Activated CD8-positive, alpha-beta T cell treated with anti-CD3 and anti-CD28 coated beads for 36 hours (primary cell): Measurements from ENCODE around the gene SLC9A3. TPM values are rescaled to one million over a fixed set of nuclear protein-coding genes. Genes with fewer than 3 reads are reported as not detected.

Experiments
- ATAC-seq: fragments of 200-7000 bp; cut with Tn5 transposase; one replicate; pipeline ENCODE4 v1.10.0; 2021; ENCODE audit warnings: mild to moderate bottlenecking, moderate library complexity
- CTCF ChIA-PET: fragments of 350-600 bp; sonication (Branson Sonifier 250); formaldehyde crosslinking; loops from one replicate; lab custom pipeline; 2021; ENCODE audit warnings: antibody characterized with exemption; lab: Charles Lee
- POLR2A ChIA-PET: fragments of 350-600 bp; sonication (Branson Sonifier 250); formaldehyde crosslinking; loops from one replicate; lab custom pipeline; 2021; ENCODE audit warnings: antibody characterized with exemption; lab: Charles Lee
- DNase-seq: peaks from one replicate; pipeline ENCODE4 v3.0.0-alpha.2; 2020
- H3K27ac Mint-ChIP-seq: one replicate; pipeline ENCODE4 v1.8.0; 2021; ENCODE audit warnings: mild to moderate bottlenecking, mixed read lengths
- H3K27me3 Mint-ChIP-seq: one replicate; pipeline ENCODE4 v1.8.0; 2021; ENCODE audit warnings: mixed read lengths
- H3K36me3 Mint-ChIP-seq: one replicate; pipeline ENCODE4 v1.8.0; 2021; ENCODE audit warnings: low read depth, mixed read lengths
- H3K4me1 Mint-ChIP-seq: one replicate; pipeline ENCODE4 v1.8.0; 2021; ENCODE audit warnings: low read depth, mixed read lengths
- H3K4me3 Mint-ChIP-seq: one replicate; pipeline ENCODE4 v1.8.0; 2021; ENCODE audit warnings: mild to moderate bottlenecking, moderate library complexity, mixed read lengths
- H3K9me3 Mint-ChIP-seq: one replicate; pipeline ENCODE4 v1.8.0; 2021; ENCODE audit warnings: mixed read lengths
- intact Hi-C: fragments of 100-400 bp; cut with micrococcal nuclease; formaldehyde crosslinking; loops from one replicate; pipeline ENCODE4 v1.10.0; 2022
- total RNA-seq, 2 experiments: library from RNA; stranded (reverse); gene quantifications; one replicate each; pipeline ENCODE4 v1.2.3, GENCODE V29; 2021
- TF ChIP-seq, protein P1 (sequence below): fragments of 200-600 bp; IDR thresholded peaks from one replicate; pipeline ENCODE4 v1.8.0; 2022; ENCODE audit warnings: antibody characterized with exemption, mild to moderate bottlenecking

SLC9A3 gene
- total RNA-seq: 1 to 10 TPM; 3.2 to 3.3 TPM

DNA sequence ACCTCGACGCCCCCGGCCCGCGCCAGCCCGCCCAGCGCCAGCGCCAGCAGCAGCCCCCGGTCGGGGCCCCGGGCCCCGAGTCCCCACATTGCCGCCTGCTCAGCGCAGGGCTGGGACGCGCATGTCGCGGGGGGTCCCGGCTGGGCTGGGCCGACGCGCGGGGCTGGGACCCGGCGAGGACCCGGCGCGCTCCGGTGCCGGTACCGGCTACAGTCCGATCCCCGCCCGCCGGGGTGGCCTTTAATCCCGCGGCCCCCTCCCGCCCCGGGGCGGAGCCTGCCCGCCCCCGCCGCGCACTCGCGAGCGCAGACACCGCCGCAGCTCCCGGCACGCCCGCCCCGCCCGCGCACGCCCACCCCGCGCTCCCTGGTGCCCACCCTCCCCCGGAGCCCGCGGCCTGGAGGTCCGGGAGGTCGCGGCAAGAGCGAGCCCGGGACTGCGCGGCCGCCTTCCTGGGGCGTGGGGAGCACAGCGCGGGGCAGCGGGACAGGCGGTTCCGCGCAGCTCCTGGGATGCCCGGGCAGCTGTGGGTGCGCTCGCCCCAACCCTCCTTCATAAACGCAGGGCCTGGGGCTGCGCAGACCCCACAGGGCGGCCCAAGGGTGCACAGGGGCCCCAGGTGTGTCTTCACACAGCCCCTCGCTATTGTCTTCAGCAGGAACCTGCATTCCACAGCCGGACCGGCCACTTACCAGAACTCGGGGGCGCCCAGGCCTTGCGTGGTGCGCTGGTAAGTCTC lies at the start of gene SLC9A3:
Gene SLC9A3 (minus strand): TSS at position 216 of the 739 bp plus-strand sequence.
- H3K36me3 Mint-ChIP-seq: no peaks in the 10 kb centered on the region
- no peaks in the 10 kb centered on the region for H3K9me3 Mint-ChIP-seq
- CTCF ChIA-PET: no interaction called here
- peaks cover 56% of the 10 kb centered on the region for H3K27me3 Mint-ChIP-seq
- TF ChIP-seq, protein P1, sequence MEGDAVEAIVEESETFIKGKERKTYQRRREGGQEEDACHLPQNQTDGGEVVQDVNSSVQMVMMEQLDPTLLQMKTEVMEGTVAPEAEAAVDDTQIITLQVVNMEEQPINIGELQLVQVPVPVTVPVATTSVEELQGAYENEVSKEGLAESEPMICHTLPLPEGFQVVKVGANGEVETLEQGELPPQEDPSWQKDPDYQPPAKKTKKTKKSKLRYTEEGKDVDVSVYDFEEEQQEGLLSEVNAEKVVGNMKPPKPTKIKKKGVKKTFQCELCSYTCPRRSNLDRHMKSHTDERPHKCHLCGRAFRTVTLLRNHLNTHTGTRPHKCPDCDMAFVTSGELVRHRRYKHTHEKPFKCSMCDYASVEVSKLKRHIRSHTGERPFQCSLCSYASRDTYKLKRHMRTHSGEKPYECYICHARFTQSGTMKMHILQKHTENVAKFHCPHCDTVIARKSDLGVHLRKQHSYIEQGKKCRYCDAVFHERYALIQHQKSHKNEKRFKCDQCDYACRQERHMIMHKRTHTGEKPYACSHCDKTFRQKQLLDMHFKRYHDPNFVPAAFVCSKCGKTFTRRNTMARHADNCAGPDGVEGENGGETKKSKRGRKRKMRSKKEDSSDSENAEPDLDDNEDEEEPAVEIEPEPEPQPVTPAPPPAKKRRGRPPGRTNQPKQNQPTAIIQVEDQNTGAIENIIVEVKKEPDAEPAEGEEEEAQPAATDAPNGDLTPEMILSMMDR: no peak
- POLR2A ChIA-PET: interaction anchor here (0.6 kb wide), 1 partner anchor 236 kb away, joined by 3 read pairs; no protein-coding TSS in a partner anchor
- H3K4me3 Mint-ChIP-seq: no peak within 1 kb of the TSS
- no peak within 1 kb of the TSS for H3K27ac Mint-ChIP-seq
- intact Hi-C loops: no loop called here
- H3K4me1 Mint-ChIP-seq: peaks cover 33% of the 10 kb centered on the region
- ATAC-seq (no peak), DNase-seq (no peak)

DNA sequence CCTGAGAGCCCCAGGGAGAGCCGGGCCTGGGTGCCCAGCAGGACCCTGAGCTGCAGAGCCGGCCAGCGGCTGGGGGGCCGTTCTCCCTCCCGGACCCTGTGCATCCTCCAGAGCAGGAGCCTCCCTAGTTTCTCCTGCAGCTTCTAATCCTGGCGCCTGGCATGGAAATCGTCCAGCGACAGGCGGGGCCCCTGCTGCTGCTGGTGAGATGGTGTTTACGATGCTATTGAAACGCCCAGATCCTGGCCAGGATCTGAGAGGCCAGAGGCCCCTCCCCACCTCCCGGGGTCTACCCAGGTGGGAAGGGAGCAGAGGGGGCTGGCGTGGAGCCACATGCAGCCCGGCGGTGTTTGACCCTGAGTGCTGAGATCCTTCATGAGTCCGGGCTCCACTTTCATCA lies 49.7 kb upstream of the SLC9A3 start:
- ChIA-PET POLR2A (no interaction called here), CTCF (interaction anchor here (0.6 to 1.2 kb wide), 2 partner anchors 257 to 279 kb away, joined by 3 to 4 read pairs; no protein-coding TSS in a partner anchor)
- Mint-ChIP-seq H3K4me3 (no peak overlapping the region), H3K9me3 (peaks cover 4% of the 10 kb centered on the region), H3K27ac (no peak overlapping the region), H3K36me3 (peaks cover 3% of the 10 kb centered on the region), H3K27me3 (peaks cover 23% of the 10 kb centered on the region), H3K4me1 (no peaks in the 10 kb centered on the region)
- DNase-seq: no peak
- intact Hi-C loops: no loop called here
- no peak for ATAC-seq
- TF ChIP-seq, protein P1: no peak

DNA sequence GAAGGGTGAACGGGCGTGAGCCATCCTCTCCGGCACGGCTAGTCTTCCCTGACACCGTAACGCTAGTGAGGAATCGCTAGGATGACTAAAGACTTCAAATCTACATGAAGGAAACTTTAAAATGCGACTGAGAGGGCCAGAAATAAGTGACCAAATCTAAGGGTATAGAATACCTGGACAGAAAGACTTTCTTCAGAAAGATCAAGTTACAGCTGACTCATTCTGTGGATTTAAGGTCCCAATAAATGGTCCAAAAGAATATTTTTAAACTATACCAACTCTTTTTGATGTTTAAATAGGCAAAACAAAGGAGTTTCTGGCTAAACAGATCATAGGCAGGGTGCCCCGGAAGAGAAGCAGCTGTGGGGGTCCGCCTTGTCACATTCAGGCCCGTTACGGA lies 49.0 kb upstream of the SLC9A3 start:
- peaks cover 22% of the 10 kb centered on the region for H3K27me3 Mint-ChIP-seq
- no peak overlapping the region for H3K4me3 Mint-ChIP-seq
- TF ChIP-seq, protein P1: no peak
- POLR2A ChIA-PET: no interaction called here
- intact Hi-C loops: no loop called here
- CTCF ChIA-PET: interaction anchor here (0.6 to 1.3 kb wide), 3 partner anchors 97 to 257 kb away, joined by 3 to 4 read pairs (median 3); no protein-coding TSS in a partner anchor
- peaks cover 4% of the 10 kb centered on the region for H3K9me3 Mint-ChIP-seq
- no peak for ATAC-seq
- peaks cover 3% of the 10 kb centered on the region for H3K36me3 Mint-ChIP-seq
- H3K27ac Mint-ChIP-seq: no peak overlapping the region
- no peak for DNase-seq
- no peaks in the 10 kb centered on the region for H3K4me1 Mint-ChIP-seq

DNA sequence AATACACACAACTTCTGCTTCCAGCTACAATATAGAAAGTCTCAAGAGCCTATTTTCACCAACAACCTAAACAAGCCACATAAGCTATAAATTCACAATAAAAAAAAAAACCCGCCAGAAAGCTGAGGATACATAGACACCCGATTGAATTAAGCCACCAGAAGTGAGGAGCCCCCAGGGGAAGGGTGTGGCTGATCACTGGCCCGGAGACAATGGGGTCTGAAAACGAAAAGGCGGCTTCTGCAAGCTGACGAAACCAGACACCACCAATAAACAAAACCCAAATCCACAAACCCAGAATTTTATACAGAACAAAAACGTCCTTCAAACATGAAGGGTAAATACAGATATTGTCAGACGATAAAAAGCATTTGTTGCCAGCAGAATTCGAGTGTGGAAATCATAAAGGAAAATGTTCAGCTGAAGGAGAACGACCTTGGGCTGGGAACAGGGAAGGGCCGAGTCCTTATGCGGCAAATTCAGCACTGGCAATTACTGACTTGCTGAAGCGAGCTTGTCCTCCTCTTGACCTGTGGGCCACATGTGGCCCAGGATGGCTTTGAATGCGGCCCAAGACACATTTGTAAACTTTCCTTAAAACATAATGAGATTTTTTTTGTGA lies 48.3 kb upstream of the SLC9A3 start:
- ATAC-seq (no peak), DNase-seq (no peak)
- TF ChIP-seq, protein P1: no peak
- Mint-ChIP-seq H3K27ac (no peak overlapping the region), H3K4me1 (no peaks in the 10 kb centered on the region), H3K27me3 (peaks cover 23% of the 10 kb centered on the region), H3K36me3 (peaks cover 3% of the 10 kb centered on the region), H3K4me3 (no peak overlapping the region), H3K9me3 (peaks cover 4% of the 10 kb centered on the region)
- intact Hi-C loops: no loop called here
- CTCF ChIA-PET: interaction anchor here (0.6 to 1.3 kb wide), 3 partner anchors 97 to 256 kb away, joined by 3 to 4 read pairs (median 3); no protein-coding TSS in a partner anchor
- POLR2A ChIA-PET: no interaction called here

DNA sequence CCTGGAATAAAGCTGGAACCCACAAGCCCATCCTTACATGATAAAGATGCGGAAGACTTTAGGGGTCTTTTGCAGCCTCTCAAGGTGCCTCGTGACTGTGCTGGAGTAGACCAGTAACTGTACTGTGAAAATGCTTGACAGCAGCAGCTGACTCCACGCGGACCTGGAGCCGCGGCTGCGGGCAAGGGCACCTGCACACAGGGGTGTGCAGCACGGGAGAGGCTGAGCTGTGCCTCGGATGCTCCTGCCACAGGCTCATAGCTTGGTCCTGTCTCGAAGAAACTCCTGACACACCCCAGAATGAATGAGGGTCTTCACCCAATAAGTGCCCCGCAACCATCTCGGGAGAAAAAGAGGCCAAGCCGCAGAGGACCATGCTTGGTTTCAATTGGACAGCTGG lies 47.5 kb upstream of the SLC9A3 start:
- Mint-ChIP-seq H3K9me3 (peaks cover 4% of the 10 kb centered on the region), H3K27ac (no peak overlapping the region)
- CTCF ChIA-PET: interaction anchor here (1.3 kb wide), 1 partner anchor 98 kb away, joined by 3 read pairs; no protein-coding TSS in a partner anchor

More for the DNA sequence above, 47.5 kb upstream of the SLC9A3 start:
- peaks cover 3% of the 10 kb centered on the region for H3K36me3 Mint-ChIP-seq
- DNase-seq: no peak
- no peak for ATAC-seq
- no peaks in the 10 kb centered on the region for H3K4me1 Mint-ChIP-seq
- POLR2A ChIA-PET: no interaction called here
- TF ChIP-seq, protein P1: no peak
- intact Hi-C loops: no loop called here
- H3K27me3 Mint-ChIP-seq: peaks cover 30% of the 10 kb centered on the region
- H3K4me3 Mint-ChIP-seq: no peak overlapping the region
